HG03575 (cell line): ENCODE measurements around the gene TLNRD1.

ENCODE experiments used
- ATAC-seq: cut with Tn5 transposase; IDR thresholded peaks from one replicate; pipeline ENCODE4 v1.9.1; 2021; ENCODE audit not compliant: unreplicated experiment, insufficient number of reproducible peaks, low FRiP score; ENCODE audit errors: extremely low read depth

The TLNRD1 gene

DNA sequence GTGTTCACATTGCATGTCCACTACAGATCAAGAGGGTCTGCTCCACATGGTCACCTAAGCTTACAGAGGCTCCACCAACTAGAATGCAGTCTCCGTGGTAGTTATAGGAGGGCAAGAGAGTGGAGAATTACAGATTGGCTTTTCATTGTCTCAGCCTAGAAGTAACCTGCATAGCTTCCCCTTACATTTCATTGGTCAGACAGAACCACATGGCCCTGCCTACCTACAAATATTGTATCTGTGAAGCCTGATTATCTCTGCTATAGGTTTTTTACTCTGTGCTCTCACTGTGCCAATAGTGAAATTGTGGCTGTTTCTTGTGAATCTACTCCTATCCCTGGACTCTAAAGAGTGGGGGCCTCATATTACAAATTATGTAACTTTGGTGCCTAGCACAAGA is 2.5 kb upstream of the TLNRD1 start:
- no peak for ATAC-seq

- ATAC-seq: no peak
Observed at GRCh38 chr15:80999623-81000036, 1.1 kb upstream of the TLNRD1 start.

DNA sequence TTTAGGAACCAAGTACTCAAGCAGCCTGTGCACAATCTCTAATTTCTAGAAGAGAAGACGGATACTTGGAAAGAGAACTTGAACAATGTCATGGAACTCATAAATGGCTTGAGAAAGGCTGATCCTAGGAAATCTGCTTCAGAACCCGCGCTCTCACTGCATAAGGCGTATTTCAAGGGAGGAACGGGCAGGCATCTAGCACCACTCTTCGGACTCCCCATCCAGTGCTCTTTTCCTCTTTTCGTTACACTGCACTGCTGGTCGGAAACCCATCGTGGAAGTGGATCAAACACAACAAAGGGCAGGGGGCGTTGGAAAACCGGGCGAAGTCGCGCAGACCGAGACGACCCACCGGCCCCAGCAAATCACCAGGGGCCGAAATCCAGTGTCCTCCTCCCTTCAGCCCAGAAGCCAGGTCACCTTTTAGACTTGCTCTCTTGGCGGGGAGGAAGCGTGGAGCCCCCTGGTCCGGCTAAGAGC is 539 bp upstream of the TLNRD1 start:
- ATAC-seq: no peak

- no peak for ATAC-seq
Observed at GRCh38 chr15:81001152-81002008, 657 bp downstream of the TLNRD1 start.

- no peak for ATAC-seq
Observed at GRCh38 chr15:81002009-81002330, 1.2 kb downstream of the TLNRD1 start.

- ATAC-seq: no peak
Observed at GRCh38 chr15:81002331-81003096, 1.8 kb downstream of the TLNRD1 start.

DNA sequence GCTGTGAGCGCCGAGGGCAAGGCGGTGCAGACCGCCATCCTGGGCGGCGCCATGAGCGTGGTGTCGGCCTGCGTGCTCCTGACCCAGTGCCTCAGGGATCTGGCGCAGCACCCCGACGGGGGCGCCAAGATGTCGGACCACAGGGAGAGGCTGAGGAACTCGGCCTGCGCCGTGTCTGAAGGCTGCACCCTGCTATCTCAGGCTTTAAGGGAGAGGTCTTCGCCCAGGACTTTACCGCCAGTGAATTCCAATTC is 2.3 kb downstream of the TLNRD1 start:
- ATAC-seq: no peak

GRCh38 chr15:81006124-81006523 is 5.4 kb downstream of the TLNRD1 start:
- no peak for ATAC-seq

DNA sequence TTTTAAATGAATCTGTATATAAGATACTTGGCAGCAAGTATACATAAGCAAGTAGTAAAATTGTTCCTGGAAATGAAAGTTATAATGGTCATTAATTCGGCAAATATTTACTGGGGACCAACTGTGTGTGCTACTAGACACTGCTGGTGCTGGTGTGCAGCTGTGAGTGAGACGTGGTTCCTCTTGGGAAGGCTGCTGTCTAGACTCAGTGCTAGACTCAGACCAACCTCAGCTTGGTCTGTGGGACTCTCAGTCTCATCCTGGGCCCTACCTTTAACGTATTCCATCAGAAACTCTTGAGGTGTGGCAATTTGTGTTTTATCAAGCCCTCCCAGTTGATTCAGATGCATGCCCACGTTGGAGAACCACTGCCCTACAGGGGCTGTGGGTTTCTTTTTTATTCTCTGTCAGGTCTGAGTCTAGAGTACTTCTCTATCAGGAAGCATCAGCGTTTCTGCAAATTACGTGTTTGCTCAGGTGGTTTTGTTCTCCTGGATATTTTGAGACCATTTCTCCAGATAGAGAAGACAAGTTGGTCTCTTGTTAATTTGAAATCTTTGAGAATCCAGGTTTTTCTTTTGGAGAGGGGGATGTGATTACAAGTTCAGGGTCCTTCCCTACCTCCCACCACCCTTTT is 6.8 kb downstream of the TLNRD1 start:
- ATAC-seq: no peak

DNA sequence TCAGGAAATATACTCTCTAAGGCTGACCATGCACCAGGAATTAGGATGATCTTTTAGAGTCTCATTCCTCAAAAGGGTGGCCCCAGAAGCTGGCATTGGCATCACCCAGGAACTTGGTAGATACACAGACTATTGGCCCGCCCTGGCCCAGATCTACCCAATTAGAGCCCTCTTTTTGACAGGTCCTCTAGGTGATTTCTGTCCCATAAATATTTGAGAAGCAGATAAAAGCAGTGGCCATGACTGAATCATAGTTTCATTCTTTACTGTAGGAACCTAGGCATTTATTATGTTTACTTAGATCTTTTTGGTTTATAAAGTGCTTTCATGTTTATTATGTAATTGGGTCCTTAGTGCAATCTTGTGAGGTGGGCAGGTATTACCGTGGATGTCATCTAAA is 7.6 kb downstream of the TLNRD1 start:
- no peak for ATAC-seq

DNA sequence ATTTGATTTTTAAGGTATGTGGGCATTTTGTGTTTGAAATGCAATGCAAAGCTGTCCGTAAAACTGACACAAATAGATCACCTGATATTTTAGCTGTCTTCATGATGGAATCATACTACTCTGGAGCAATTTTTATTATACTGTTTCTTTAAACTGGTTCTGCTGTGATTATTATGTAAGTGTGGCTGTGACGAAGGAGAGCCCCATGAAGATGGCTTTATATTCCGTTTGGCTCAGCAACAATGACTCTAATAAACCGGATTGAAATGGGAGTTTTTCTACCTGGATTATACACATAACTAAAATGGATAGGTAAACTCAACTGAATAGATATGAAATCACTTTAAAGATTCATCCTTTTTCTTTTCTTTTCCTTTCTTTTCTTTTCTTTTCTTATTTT is 9.4 kb downstream of the TLNRD1 start:
- ATAC-seq: no peak

DNA sequence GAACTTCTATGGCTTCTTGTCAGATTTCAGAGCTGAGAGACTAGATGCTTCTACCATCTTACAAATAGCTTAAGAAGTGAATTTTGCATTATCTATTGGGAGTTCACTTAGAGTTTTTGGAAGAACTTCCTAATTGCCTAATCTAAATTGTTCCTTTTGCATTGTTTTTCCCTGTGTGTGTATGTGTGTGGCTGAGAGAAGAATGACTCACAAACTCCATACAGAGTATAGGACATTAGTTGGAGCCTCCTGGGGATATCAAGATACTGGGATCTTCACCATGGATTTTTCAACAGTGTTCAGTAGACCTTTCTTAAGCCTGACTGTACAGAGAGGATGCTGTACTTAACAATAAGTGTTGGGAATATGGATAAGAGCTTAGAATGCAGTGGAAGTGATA is 10.9 kb downstream of the TLNRD1 start:
- no peak for ATAC-seq

DNA sequence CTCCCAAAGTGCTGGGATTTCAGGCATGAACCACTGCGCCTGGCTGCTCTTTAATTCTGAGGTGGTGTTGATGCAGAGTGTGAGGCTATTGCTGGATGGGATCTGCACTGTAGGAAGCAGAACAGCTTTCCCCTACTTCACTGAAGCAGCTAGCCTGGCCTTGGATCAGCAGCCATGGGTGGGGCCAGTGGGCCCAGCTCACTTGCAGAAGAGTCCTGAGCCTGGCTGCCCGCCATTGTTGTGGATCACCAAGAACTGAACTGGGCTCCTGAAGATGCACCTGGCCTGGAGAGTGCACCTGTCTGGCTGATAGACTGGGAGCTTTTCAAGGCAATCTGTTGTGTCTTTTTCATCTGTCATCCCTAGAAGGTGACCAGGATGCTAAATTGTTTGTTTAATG is 11.9 kb downstream of the TLNRD1 start:
- no peak for ATAC-seq

DNA sequence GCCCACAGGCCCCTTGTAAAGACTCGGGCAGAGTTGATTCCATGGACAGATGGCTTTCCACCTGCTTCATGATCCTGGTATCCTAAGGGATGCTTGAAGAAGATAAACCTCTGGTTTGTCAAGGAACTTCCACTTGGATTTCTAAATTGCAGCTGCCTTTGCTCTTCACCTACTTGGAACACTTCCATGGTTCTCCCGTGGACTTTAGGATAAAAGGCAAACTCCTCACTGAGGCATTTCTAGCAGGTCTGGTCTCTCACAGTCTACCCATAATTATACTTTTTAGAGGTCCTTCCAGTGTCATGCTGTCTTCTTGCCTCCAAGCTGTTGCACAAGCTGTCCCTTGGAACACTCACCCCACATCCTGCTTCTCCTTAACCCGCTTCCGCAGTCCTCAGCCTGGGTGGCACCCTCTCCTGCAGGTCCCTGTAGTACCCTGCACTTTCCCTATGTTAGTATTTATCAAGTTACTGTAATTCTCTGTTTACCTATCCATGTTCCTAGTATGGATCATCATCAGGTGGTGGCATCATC is 12.7 kb downstream of the TLNRD1 start:
- no peak for ATAC-seq

GRCh38 chr15:81014446-81015093 is 13.8 kb downstream of the TLNRD1 start:
- no peak for ATAC-seq

GRCh38 chr15:81015621-81016488 is 15.1 kb downstream of the TLNRD1 start:
- ATAC-seq: no peak

DNA sequence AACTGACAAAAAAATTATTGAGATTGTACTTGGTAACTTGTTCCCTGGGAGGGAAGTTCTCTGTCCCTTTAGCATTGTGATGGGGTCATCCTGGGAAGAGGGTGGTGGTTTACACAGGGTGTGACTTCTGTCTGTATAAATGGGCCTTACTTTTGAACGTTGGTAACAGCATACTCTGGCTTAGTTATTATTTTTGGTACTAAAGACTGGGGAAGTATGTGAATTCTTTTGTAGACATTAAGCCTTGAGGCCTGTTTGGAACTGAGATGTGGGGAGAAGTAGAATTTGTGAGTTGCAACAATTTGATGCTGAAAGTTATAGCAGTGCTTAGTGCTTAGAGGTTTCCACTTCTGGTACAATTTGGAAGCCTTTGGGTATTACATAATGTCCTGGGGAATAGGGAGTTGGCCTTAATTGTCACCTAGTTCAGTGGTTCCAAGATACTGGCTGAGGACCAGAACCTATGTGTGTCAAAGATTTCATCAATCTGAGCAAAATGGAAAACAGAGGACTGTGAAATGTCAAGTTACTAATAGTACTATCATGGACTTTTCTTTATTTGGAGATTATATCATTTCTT is 15.9 kb downstream of the TLNRD1 start:
- no peak for ATAC-seq

- ATAC-seq: no peak
Observed at GRCh38 chr15:81018197-81018596, 17.5 kb downstream of the TLNRD1 start.
